Measurements from ENCODE around the gene C6orf163.
"Not testable (repeated sequence)": the region's sequence is repeated elsewhere in the genome, so short reads cannot be mapped to it uniquely, and the experiment has no call there.

C6orf163 gene

DNA sequence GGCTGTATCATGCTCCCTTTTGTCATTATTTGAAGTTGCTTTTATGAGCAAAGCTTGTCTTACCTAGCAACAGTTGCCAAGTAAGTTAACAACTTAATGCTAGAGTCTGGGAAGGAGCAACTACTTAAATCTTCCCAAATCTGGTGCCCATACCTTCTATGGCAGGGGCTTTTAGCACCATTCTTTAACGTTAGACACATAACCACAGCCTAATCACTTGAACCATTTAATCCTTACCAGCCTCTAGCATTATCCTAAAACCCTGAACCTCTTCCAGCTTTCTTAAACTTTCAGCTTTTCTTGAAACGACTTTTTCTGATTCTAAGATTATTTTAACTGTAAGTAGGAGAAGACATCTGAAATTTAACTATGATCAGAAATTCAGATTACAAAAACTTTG is at the start of gene C6orf163:
C6orf163 (plus strand) TSS at position 83 of the 400 bp plus-strand sequence; CDS start at position 370, 287 bp downstream.
- no peaks in the 10 kb centered on the region for H3K27me3 ChIP-seq (ENCODE audit: insufficient read depth, insufficient read length)
- H3K4me3 ChIP-seq (ENCODE audit: insufficient read length, low read depth): no peak within 1 kb of the TSS
- H3K9ac ChIP-seq (ENCODE audit: insufficient read length, low read depth): no peak within 1 kb of the TSS
- no peaks in the 10 kb centered on the region for H3K36me3 ChIP-seq (ENCODE audit: insufficient read depth, insufficient read length, low read length)
- H3K9me3 ChIP-seq (ENCODE audit: insufficient read depth, low read length): no peaks in the 10 kb centered on the region
- TF ChIP-seq SUZ12 (IDR thresholded peaks at IDR 0.05; ENCODE audit: extremely low read depth, insufficient read depth, insufficient read length) (no peak), YY1 (IDR thresholded peaks at IDR 0.05; ENCODE audit: insufficient read depth, insufficient read length) (no peak), ZNF274 (IDR thresholded peaks at IDR 0.05; ENCODE audit: low read depth, low read length) (no peak)
- H3K4me1 ChIP-seq (ENCODE audit: insufficient read depth, insufficient read length): no peaks in the 10 kb centered on the region
- DNase-seq (ENCODE audit: low read depth, low spot score): no peak

DNA sequence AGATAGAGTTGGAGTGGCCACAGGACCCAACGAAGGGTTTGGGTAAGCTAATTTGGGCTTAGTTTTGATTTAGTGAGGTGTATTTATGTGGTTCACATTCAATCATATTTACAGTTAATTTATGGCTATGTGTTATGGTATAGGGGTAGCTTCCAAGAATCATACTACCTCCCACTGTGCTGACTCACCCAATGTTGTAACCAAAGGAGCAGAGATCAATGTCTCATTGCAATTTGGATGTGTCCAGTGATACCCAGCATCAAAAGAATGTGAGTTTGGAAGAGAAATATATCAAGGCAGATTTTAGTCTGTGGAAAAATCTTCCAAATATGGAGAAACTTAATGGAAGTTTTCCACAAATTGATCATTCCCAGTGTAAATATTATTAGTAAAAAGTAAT is 47.5 kb upstream of the C6orf163 start:
- H3K27me3 ChIP-seq (ENCODE audit: insufficient read depth, insufficient read length): no peaks in the 10 kb centered on the region
- no peak overlapping the region for H3K9ac ChIP-seq (ENCODE audit: insufficient read length, low read depth)
- H3K9me3 ChIP-seq (ENCODE audit: insufficient read depth, low read length): peaks cover 17% of the 10 kb centered on the region; the same call in 1 of the 2 replicates
- no peaks in the 10 kb centered on the region for H3K4me1 ChIP-seq (ENCODE audit: insufficient read depth, insufficient read length)
- DNase-seq (ENCODE audit: low read depth, low spot score): no peak
- no peaks in the 10 kb centered on the region for H3K36me3 ChIP-seq (ENCODE audit: insufficient read depth, insufficient read length, low read length)
- H3K4me3 ChIP-seq (ENCODE audit: insufficient read length, low read depth): no peak overlapping the region
- TF ChIP-seq YY1 (IDR thresholded peaks at IDR 0.05; ENCODE audit: insufficient read depth, insufficient read length) (no peak), SUZ12 (IDR thresholded peaks at IDR 0.05; ENCODE audit: extremely low read depth, insufficient read depth, insufficient read length) (no peak), ZNF274 (IDR thresholded peaks at IDR 0.05; ENCODE audit: low read depth, low read length) (no peak)

DNA sequence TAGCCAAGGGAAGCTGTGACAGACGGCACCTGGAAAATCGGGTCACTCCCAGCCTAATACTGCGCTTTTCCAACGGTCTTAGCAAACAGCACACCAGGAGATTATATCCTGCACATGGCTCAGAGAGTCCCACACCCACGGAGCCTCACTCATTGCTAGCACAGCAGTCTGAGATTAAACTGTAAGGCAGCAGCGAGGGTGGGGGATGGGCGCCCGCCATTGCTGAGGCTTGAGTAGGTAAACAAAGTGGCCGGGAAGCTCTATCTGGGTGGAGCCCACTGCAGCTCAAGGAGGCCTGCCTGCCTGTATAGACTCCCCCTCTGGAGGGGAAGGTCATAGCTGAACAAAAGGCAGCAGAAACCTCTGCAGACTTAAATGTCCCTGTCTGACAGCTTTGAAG is 43.3 kb upstream of the C6orf163 start:
- not testable (repeated sequence) for H3K9ac ChIP-seq (ENCODE audit: insufficient read length, low read depth); H3K4me3 ChIP-seq (ENCODE audit: insufficient read length, low read depth); H3K4me1 ChIP-seq (ENCODE audit: insufficient read depth, insufficient read length); H3K36me3 ChIP-seq (ENCODE audit: insufficient read depth, insufficient read length, low read length); H3K27me3 ChIP-seq (ENCODE audit: insufficient read depth, insufficient read length); DNase-seq (ENCODE audit: low read depth, low spot score)
- peaks cover 17% of the 10 kb centered on the region; the same call in 1 of the 2 replicates for H3K9me3 ChIP-seq (ENCODE audit: insufficient read depth, low read length)

GRCh38 chr6:87308970-87309369 is 35.6 kb upstream of the C6orf163 start:
- TF ChIP-seq YY1 (IDR thresholded peaks at IDR 0.05; ENCODE audit: insufficient read depth, insufficient read length) (no peak), SUZ12 (IDR thresholded peaks at IDR 0.05; ENCODE audit: extremely low read depth, insufficient read depth, insufficient read length) (no peak), ZNF274 (IDR thresholded peaks at IDR 0.05; ENCODE audit: low read depth, low read length) (no peak)
- no peak for DNase-seq (ENCODE audit: low read depth, low spot score)
- no peak overlapping the region for H3K4me3 ChIP-seq (ENCODE audit: insufficient read length, low read depth)
- H3K36me3 ChIP-seq (ENCODE audit: insufficient read depth, insufficient read length, low read length): no peaks in the 10 kb centered on the region
- H3K27me3 ChIP-seq (ENCODE audit: insufficient read depth, insufficient read length): no peaks in the 10 kb centered on the region
- no peaks in the 10 kb centered on the region for H3K9me3 ChIP-seq (ENCODE audit: insufficient read depth, low read length)
- no peak overlapping the region for H3K9ac ChIP-seq (ENCODE audit: insufficient read length, low read depth)
- H3K4me1 ChIP-seq (ENCODE audit: insufficient read depth, insufficient read length): no peaks in the 10 kb centered on the region

- TF ChIP-seq SUZ12 (IDR thresholded peaks at IDR 0.05; ENCODE audit: extremely low read depth, insufficient read depth, insufficient read length) (no peak), YY1 (IDR thresholded peaks at IDR 0.05; ENCODE audit: insufficient read depth, insufficient read length) (no peak)
- Histone ChIP-seq H3K9me3 (ENCODE audit: insufficient read depth, low read length) (no peaks in the 10 kb centered on the region), H3K36me3 (ENCODE audit: insufficient read depth, insufficient read length, low read length) (no peaks in the 10 kb centered on the region), H3K4me1 (ENCODE audit: insufficient read depth, insufficient read length) (no peaks in the 10 kb centered on the region), H3K9ac (ENCODE audit: insufficient read length, low read depth) (no peak overlapping the region), H3K27me3 (ENCODE audit: insufficient read depth, insufficient read length) (no peaks in the 10 kb centered on the region), H3K4me3 (ENCODE audit: insufficient read length, low read depth) (no peak overlapping the region)
- no peak for DNase-seq (ENCODE audit: low read depth, low spot score)
Observed at GRCh38 chr6:87312860-87313259, 31.8 kb upstream of the C6orf163 start.

DNA sequence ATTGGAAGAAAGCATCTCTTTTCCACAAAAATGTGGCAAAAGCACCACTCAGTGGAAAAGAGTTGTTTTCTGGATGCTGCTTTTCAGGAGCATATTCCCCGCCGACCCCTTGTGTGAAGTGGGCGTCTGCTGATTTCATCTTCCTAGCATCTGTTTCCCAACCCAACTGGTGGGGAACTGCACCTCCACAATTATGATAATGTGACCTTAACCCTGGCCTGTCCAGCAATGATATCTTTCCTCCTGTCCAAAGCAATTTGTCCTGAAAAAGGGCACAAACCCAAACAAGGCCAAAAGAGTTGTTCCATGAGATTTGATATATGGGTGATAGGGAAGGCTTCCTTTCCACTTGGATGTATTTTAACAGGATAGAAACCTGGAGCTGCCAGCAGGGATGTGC is 29.5 kb upstream of the C6orf163 start:
- no peaks in the 10 kb centered on the region for H3K4me1 ChIP-seq (ENCODE audit: insufficient read depth, insufficient read length)
- no peaks in the 10 kb centered on the region for H3K9me3 ChIP-seq (ENCODE audit: insufficient read depth, low read length)
- H3K4me3 ChIP-seq (ENCODE audit: insufficient read length, low read depth): no peak overlapping the region
- TF ChIP-seq SUZ12 (IDR thresholded peaks at IDR 0.05; ENCODE audit: extremely low read depth, insufficient read depth, insufficient read length) (no peak), ZNF274 (IDR thresholded peaks at IDR 0.05; ENCODE audit: low read depth, low read length) (no peak), YY1 (IDR thresholded peaks at IDR 0.05; ENCODE audit: insufficient read depth, insufficient read length) (no peak)
- H3K27me3 ChIP-seq (ENCODE audit: insufficient read depth, insufficient read length): no peaks in the 10 kb centered on the region
- no peak for DNase-seq (ENCODE audit: low read depth, low spot score)
- no peak overlapping the region for H3K9ac ChIP-seq (ENCODE audit: insufficient read length, low read depth)
- H3K36me3 ChIP-seq (ENCODE audit: insufficient read depth, insufficient read length, low read length): no peaks in the 10 kb centered on the region

DNA sequence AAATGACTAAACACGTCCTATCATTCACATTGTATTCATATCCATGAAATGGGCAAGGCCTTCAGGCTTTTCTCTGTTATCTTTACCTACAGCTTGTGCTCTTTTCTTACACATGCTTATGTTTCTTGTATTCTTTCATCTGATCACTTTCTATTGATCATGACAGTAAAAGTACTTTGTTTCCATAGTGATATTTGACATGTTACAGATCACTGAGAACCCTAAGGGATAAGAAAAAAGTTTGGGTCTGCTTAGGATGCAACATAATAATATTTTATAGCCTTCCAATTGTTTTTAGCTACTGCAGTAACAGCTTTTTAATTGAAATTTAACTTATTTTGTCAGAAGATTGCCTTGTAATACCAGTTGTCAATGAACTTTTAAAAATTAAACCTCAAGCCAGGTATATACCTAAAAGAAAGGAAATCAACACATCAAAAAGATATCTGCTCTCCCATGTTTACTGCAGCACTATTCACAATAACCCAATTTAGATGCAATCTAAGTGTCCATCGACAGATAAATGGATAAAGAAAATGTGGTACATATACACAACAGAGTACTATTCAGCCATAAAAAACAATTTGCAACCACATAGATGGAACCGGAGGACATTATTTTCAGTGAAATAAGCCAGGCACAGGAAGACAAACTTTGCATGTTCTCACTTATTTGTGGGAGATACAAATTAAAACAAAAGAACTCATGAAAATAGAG is 25.2 kb upstream of the C6orf163 start:
- H3K9ac ChIP-seq (ENCODE audit: insufficient read length, low read depth): no peak overlapping the region
- H3K27me3 ChIP-seq (ENCODE audit: insufficient read depth, insufficient read length): no peaks in the 10 kb centered on the region
- TF ChIP-seq SUZ12 (IDR thresholded peaks at IDR 0.05; ENCODE audit: extremely low read depth, insufficient read depth, insufficient read length): no peak
- no peak for TF ChIP-seq YY1 (IDR thresholded peaks at IDR 0.05; ENCODE audit: insufficient read depth, insufficient read length)
- TF ChIP-seq ZNF274 (IDR thresholded peaks at IDR 0.05; ENCODE audit: low read depth, low read length): no peak
- no peaks in the 10 kb centered on the region; the same call in 1 of the 2 replicates for H3K9me3 ChIP-seq (ENCODE audit: insufficient read depth, low read length)
- DNase-seq (ENCODE audit: low read depth, low spot score): no peak
- no peak overlapping the region for H3K4me3 ChIP-seq (ENCODE audit: insufficient read length, low read depth)
- H3K4me1 ChIP-seq (ENCODE audit: insufficient read depth, insufficient read length): no peaks in the 10 kb centered on the region
- no peaks in the 10 kb centered on the region for H3K36me3 ChIP-seq (ENCODE audit: insufficient read depth, insufficient read length, low read length)

Data from NT2/D1 (cell line).